ENCODE measurements around the gene ZNF511. TPM values are rescaled to one million over a fixed set of nuclear protein-coding genes. Genes with fewer than 3 reads are reported as not detected.

ZNF511 gene
- total RNA-seq, 1 experiment from 2014 or later: 78.4 TPM

GRCh38 chr10:133279326-133280226 lies 29.1 kb upstream of the ZNF511 start:
- peaks cover 52% of the 10 kb centered on the region for H3K4me1 ChIP-seq (ENCODE audit: insufficient read depth, low read length)
- no peak overlapping the region for H2AFZ ChIP-seq (ENCODE audit: low read length)
- CTCF ChIA-PET: no interaction called here
- peak overlapping the region; percentile 96 for H3K9ac ChIP-seq (ENCODE audit: low read length)
- peaks cover 4% of the 10 kb centered on the region for H3F3A ChIP-seq (ENCODE audit: low read length, unreplicated experiment)
- H4K20me1 ChIP-seq (ENCODE audit: low read length): no peaks in the 10 kb centered on the region
- no peak overlapping the region; the same call in 1 of the 2 replicates for H3K4me3 ChIP-seq (ENCODE audit: low read length)
- H3K9me3 ChIP-seq (ENCODE audit: low read length): no peaks in the 10 kb centered on the region
- peak overlapping the region; percentile 98 for H3K27ac ChIP-seq (ENCODE audit: low read length)
- no TSS peak for BruUV-seq (replicated peaks)
- DNase-seq (peak; percentile 18), ATAC-seq (no peak)
- TF ChIP-seq CTCF (conservative IDR thresholded peaks at IDR 0.05; ENCODE audit: low read depth, low read length) (no peak), EZH2 (IDR thresholded peaks at IDR 0.05; ENCODE audit: low read length, unreplicated experiment) (no peak), EZH2phosphoT487 (IDR thresholded peaks at IDR 0.05; ENCODE audit: borderline replicate concordance, low read length) (no peak)
- peak overlapping the region; percentile 97 for H3K4me2 ChIP-seq (ENCODE audit: low read length)
- peaks cover 12% of the 10 kb centered on the region; the same call in 1 of the 2 replicates for H3K36me3 ChIP-seq (ENCODE audit: low read depth, low read length)
- no peaks in the 10 kb centered on the region for H3K27me3 ChIP-seq (ENCODE audit: low read length)
- peaks cover 20% of the 10 kb centered on the region for H3K79me2 ChIP-seq (ENCODE audit: low read length)
- POLR2A ChIA-PET (ENCODE audit: unreplicated experiment): no interaction called here
- no peaks in the 10 kb centered on the region for H3K9me2 ChIP-seq (replicated peaks; ENCODE audit: low read length)
- intact Hi-C loops (cut with micrococcal nuclease): no loop called here

DNA sequence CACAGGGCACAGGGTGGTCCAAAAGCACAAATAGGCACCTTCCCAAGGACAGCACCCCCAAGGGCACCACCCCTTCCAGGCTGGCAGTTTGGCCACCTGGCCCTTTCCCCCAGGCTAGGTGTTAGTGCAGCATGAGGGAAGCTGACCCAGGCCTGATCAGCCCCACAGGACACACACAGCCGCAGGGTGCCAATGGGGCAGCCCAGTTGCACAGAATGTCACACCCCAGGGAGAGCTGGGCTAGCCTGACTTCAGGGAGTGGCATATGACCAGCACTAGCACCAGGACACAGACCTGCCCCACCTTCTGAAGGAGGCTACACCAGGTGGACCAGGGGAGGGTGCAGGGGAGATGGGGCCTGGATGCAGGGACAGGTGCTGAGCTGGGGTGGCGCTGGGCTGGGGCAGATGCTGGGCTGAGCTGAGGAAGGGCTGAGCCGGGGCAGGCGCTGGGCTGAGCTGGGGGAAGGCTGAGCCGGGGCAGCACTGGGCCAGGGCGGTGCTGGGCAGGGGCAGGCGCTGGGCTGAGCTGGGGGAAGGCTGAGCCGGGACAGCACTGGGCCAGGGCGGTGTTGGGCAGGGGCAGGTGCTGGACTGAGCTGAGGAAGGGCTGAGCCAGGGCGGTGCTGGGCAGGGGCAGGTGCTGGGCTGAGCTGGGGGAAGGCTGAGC lies 28.2 kb upstream of the ZNF511 start:
- POLR2A ChIA-PET (ENCODE audit: unreplicated experiment): interaction anchor here (0.6 kb wide), 1 partner anchor 13 kb away, joined by 3 read pairs; no protein-coding TSS in a partner anchor

More for the DNA sequence above, 28.2 kb upstream of the ZNF511 start:
- Histone ChIP-seq H3F3A (ENCODE audit: low read length, unreplicated experiment) (peaks cover 4% of the 10 kb centered on the region), H3K9me3 (ENCODE audit: low read length) (no peaks in the 10 kb centered on the region), H3K79me2 (ENCODE audit: low read length) (peaks cover 11% of the 10 kb centered on the region), H4K20me1 (ENCODE audit: low read length) (no peaks in the 10 kb centered on the region), H3K27me3 (ENCODE audit: low read length) (no peaks in the 10 kb centered on the region), H3K9ac (ENCODE audit: low read length) (no peak overlapping the region), H3K4me1 (ENCODE audit: insufficient read depth, low read length) (peaks cover 43% of the 10 kb centered on the region), H2AFZ (ENCODE audit: low read length) (no peak overlapping the region), H3K36me3 (ENCODE audit: low read depth, low read length) (peaks cover 15% of the 10 kb centered on the region; the same call in 1 of the 2 replicates), H3K4me2 (ENCODE audit: low read length) (no peak overlapping the region), H3K27ac (ENCODE audit: low read length) (peak overlapping the region; percentile 98), H3K4me3 (ENCODE audit: low read length) (no peak overlapping the region), H3K9me2 (replicated peaks; ENCODE audit: low read length) (no peaks in the 10 kb centered on the region)
- no TSS peak for BruUV-seq (replicated peaks)
- CTCF ChIA-PET: no interaction called here
- ATAC-seq (no peak), DNase-seq (no peak)
- intact Hi-C loops (cut with micrococcal nuclease): no loop called here
- TF ChIP-seq EZH2phosphoT487 (IDR thresholded peaks at IDR 0.05; ENCODE audit: borderline replicate concordance, low read length): no peak
- no peak for TF ChIP-seq CTCF (conservative IDR thresholded peaks at IDR 0.05; ENCODE audit: low read depth, low read length)
- TF ChIP-seq EZH2 (IDR thresholded peaks at IDR 0.05; ENCODE audit: low read length, unreplicated experiment): no peak

Data from PC-3 (cell line).